ENCODE data around the gene DLG2.

DLG2 gene

DNA sequence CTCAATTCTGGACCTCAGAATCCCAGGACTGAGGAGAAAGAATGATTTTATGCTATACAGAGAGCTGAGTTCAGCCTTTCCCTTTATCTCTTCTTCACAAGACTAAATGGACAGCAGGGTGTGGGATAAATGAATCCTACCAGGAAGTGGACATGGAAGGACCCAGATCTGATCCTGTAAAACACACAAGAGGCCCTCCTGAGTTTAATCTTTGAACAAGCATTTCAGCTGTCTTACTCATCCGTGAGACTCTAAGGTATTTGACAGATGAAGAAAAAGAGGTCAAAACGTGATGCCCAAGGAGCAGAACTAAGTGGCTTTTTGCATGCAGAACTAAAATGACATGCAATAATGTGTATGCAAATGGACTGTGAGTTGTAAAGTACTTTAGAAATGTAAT is 511.3 kb downstream of the DLG2 start:
- no peak for TF ChIP-seq CTCF (IDR thresholded peaks at IDR 0.05)

DNA sequence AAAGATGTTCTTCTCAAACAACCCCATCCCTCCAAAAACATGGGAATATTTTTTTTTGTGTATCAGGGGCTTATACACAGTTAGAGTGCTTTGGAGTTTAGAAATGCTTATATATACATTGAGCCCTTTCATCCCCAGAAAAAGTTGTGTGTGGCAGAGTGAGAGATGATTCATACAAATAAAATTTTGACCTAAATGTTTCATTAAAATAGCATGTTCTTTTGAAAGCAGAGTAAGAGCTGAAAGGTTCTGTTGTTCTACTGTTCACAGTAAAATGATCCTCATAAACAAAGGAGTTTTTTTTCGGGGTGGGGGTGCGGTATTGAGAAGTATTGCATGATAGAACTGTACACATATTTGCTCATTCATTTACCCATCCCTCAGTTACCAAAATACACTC is 512.4 kb downstream of the DLG2 start:
- TF ChIP-seq CTCF (IDR thresholded peaks at IDR 0.05): no peak

- no peak for TF ChIP-seq CTCF (IDR thresholded peaks at IDR 0.05)
Measured at GRCh38 chr11:85109141-85109540, 518.0 kb downstream of the DLG2 start.

DNA sequence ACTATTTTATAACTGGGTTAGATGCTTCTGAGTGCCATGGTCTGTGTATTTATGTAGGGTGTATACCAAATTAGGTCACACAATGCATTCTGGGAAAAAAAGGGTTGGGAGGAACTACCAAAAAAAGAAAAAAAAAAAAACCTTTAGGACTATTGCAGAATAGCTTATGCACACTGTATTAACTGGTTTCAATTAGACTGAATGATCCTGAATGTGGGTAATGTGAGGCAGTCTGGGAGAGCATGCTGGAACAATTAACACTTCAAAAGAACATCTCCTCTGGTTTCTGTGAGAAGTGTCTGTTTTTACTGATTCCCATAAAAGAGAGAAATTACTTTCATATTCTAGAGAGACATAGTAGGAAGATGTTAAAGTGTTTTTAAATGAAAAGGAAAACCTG is 521.3 kb downstream of the DLG2 start:
- TF ChIP-seq CTCF (IDR thresholded peaks at IDR 0.05): no peak

GRCh38 chr11:85099522-85099921 is 527.6 kb downstream of the DLG2 start:
- TF ChIP-seq CTCF (IDR thresholded peaks at IDR 0.05): no peak

- TF ChIP-seq CTCF (IDR thresholded peaks at IDR 0.05): no peak
Measured at GRCh38 chr11:85098996-85099395, 528.1 kb downstream of the DLG2 start.

GRCh38 chr11:85096939-85097338 is 530.2 kb downstream of the DLG2 start:
- no peak for TF ChIP-seq CTCF (IDR thresholded peaks at IDR 0.05)

GRCh38 chr11:85095239-85095638 is 531.9 kb downstream of the DLG2 start:
- TF ChIP-seq CTCF (IDR thresholded peaks at IDR 0.05): no peak

Data from LNCAP (cell line).